DOHH2 (cell line): Measurements from ENCODE around the gene THEM4.

Source experiments
- EZH2phosphoT487 ChIP-seq: fragments of 200-600 bp; sonication (generic); IDR thresholded peaks from 2 replicates; pipeline ENCODE4 v1.6.1; 2017; ENCODE audit warnings: borderline replicate concordance, mild to moderate bottlenecking, antibody characterized with exemption, low read length, moderate library complexity, mixed read lengths
- TF ChIP-seq, protein P1 (sequence below): fragments of 200-600 bp; sonication (generic); IDR thresholded peaks from one replicate; pipeline ENCODE4 v1.5.1; 2014; ENCODE audit warnings: antibody characterized with exemption, mild to moderate bottlenecking, low read depth, low read length; ENCODE audit not compliant: poor library complexity, severe bottlenecking

- no peak for TF ChIP-seq EZH2phosphoT487
- TF ChIP-seq, protein P1, sequence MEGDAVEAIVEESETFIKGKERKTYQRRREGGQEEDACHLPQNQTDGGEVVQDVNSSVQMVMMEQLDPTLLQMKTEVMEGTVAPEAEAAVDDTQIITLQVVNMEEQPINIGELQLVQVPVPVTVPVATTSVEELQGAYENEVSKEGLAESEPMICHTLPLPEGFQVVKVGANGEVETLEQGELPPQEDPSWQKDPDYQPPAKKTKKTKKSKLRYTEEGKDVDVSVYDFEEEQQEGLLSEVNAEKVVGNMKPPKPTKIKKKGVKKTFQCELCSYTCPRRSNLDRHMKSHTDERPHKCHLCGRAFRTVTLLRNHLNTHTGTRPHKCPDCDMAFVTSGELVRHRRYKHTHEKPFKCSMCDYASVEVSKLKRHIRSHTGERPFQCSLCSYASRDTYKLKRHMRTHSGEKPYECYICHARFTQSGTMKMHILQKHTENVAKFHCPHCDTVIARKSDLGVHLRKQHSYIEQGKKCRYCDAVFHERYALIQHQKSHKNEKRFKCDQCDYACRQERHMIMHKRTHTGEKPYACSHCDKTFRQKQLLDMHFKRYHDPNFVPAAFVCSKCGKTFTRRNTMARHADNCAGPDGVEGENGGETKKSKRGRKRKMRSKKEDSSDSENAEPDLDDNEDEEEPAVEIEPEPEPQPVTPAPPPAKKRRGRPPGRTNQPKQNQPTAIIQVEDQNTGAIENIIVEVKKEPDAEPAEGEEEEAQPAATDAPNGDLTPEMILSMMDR, result no peak
Observed at GRCh38 chr1:151843398-151843797, 65.9 kb downstream of the THEM4 start.
